PC-9 (cell line): ENCODE data around the gene PCK2. TPM values are rescaled to one million over a fixed set of nuclear protein-coding genes. Genes with fewer than 3 reads are reported as not detected.

Source experiments
- BruUV-seq: library from RNA; stranded (reverse); fragments of 400-500 nt; replicated peaks from 2 replicates; lab custom pipeline; 2021; lab: Mats Ljungman, UMichigan
- CTCF ChIA-PET: fragments of 300-600 bp; sonication (Branson Sonifier 250); formaldehyde crosslinking; loops from one replicate; lab custom pipeline; 2022; ENCODE audit warnings: antibody characterized with exemption; lab: Charles Lee
- POLR2A ChIA-PET: fragments of 300-600 bp; sonication (Branson Sonifier 250); formaldehyde crosslinking; loops from one replicate; lab custom pipeline; 2022; ENCODE audit warnings: antibody characterized with exemption; ENCODE audit not compliant: unreplicated experiment; lab: Charles Lee
- DNase-seq, 2 experiments: peaks; one replicate each; pipeline versions ENCODE4 v3.0.0 to v3.0.0-alpha.2; 2015 to 2022; ENCODE audit warnings: mixed read lengths in 1 of 2
- H2AFZ ChIP-seq: fragments of 200-600 bp; sonication (generic); 2 replicates; pipeline ENCODE4 v1.8.1; 2017; ENCODE audit warnings: antibody characterized with exemption
- H3F3A ChIP-seq: fragments of 200-600 bp; sonication (generic); 2 replicates; pipeline ENCODE4 v1.8.1; 2017; ENCODE audit warnings: antibody characterized with exemption, mild to moderate bottlenecking, low read depth; ENCODE audit not compliant: insufficient read depth
- H3K27ac ChIP-seq: fragments of 200-600 bp; sonication (generic); 2 replicates; pipeline ENCODE4 v1.6.1; 2016; ENCODE audit warnings: mixed run types
- H3K27me3 ChIP-seq: fragments of 200-600 bp; sonication (generic); 2 replicates; pipeline ENCODE4 v1.6.1; 2016; ENCODE audit warnings: low read depth, mixed run types; ENCODE audit not compliant: insufficient read depth
- H3K36me3 ChIP-seq: fragments of 200-600 bp; sonication (generic); 2 replicates; pipeline ENCODE4 v1.6.1; 2016; ENCODE audit warnings: low read depth, mixed run types
- H3K4me1 ChIP-seq: fragments of 200-600 bp; sonication (generic); replicated peaks from 2 replicates; pipeline ENCODE4 v1.6.1; 2016; ENCODE audit warnings: mixed run types; ENCODE audit not compliant: insufficient read depth
- H3K4me2 ChIP-seq: fragments of 200-600 bp; sonication (generic); 2 replicates; pipeline ENCODE4 v1.6.1; 2017; ENCODE audit warnings: mixed run types
- H3K4me3 ChIP-seq: fragments of 200-600 bp; sonication (generic); 2 replicates; pipeline ENCODE4 v1.6.1; 2016; ENCODE audit warnings: mixed run types
- H3K79me2 ChIP-seq: fragments of 200-600 bp; sonication (generic); 2 replicates; pipeline ENCODE4 v1.6.1; 2017; ENCODE audit warnings: low read depth, mixed run types
- H3K9me2 ChIP-seq: fragments of 200-600 bp; sonication (generic); 2 replicates; pipeline ENCODE4 v1.8.1; 2017; ENCODE audit warnings: mild to moderate bottlenecking; ENCODE audit not compliant: insufficient read depth
- H3K9me3 ChIP-seq: fragments of 200-600 bp; sonication (generic); 2 replicates; pipeline ENCODE4 v1.8.1; 2016; ENCODE audit warnings: low read depth; ENCODE audit not compliant: insufficient read depth
- H4K20me1 ChIP-seq: fragments of 200-600 bp; sonication (generic); 2 replicates; pipeline ENCODE4 v1.8.1; 2017; ENCODE audit not compliant: insufficient read depth
- EZH2 ChIP-seq: fragments of 200-600 bp; sonication (generic); IDR thresholded peaks from 2 replicates; pipeline ENCODE4 v1.8.0; 2017; ENCODE audit warnings: antibody characterized with exemption, low read depth
- intact Hi-C: fragments of 100-400 bp; cut with micrococcal nuclease; formaldehyde crosslinking; loops from one replicate; pipeline ENCODE4 v1.10.0; 2022; ENCODE audit not compliant: unreplicated experiment
- total RNA-seq: library from RNA; stranded (reverse); gene quantifications from 2 replicates; pipeline ENCODE4 v1.2.3, GENCODE V29; 2021
- TF ChIP-seq, protein P1 (sequence below): fragments of 200-600 bp; sonication (generic); conservative IDR thresholded peaks from 2 replicates; pipeline ENCODE4 v1.6.1; 2017; ENCODE audit warnings: mixed run types, antibody characterized with exemption, mild to moderate bottlenecking, moderate library complexity

Gene PCK2
- total RNA-seq, 1 experiment from 2014 or later: 77.4 TPM

DNA sequence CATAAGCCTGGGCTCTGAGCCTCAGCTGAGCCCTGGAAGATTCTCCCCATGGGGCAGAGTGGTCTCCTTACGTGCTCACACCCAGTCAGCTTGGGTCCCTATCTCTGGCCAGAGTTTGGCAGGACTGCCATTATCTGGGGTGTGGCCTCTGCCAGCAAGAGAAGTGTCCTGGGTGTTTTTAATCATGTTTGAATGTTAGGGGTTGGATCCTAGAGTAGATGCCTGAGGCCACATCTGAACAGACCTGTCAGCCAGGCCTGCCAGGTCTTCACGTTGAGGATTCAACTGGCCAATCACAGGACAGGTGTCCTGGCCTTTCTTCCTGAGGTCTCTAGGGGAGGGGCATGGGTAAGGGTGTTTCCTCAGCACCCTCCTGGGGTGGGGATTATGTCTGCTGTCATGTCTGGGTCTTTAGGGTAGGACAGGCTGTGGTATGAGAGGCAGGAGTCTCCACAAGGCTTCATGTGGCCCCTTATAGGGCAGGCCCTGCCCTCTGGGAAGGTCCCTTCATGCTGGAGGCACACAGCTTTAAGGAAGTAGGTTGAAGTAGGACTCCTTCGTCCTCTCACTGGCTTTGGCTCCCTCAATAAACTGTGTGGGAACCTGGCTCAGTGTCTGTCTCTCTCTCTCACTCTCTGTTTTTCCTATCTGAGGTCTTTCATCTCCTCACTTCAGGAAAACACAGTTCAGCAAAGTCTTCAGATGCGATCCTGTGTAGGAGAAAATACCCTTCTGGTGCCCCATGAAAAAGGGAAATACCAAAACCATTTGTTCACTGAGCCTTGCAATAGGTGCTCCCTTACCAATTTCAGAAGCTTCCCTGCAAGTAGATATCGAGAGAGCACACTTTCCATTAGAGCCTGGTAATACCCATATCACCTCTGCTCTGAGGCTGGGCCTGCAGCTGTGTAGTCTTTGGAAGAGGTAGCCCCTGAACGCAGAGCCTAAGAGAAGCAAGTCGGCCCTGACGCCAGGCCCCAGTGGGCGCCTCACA is 29.6 kb downstream of the PCK2 start:
- H3F3A ChIP-seq: no peaks in the 10 kb centered on the region
- no peaks in the 10 kb centered on the region for H3K9me3 ChIP-seq
- H2AFZ ChIP-seq: no peak overlapping the region
- intact Hi-C loops: no loop called here
- no peak overlapping the region for H3K27ac ChIP-seq
- no peak for DNase-seq
- H4K20me1 ChIP-seq: no peaks in the 10 kb centered on the region
- CTCF ChIA-PET: no interaction called here
- H3K4me1 ChIP-seq: no peaks in the 10 kb centered on the region
- H3K9me2 ChIP-seq: no peaks in the 10 kb centered on the region
- H3K27me3 ChIP-seq: no peaks in the 10 kb centered on the region
- POLR2A ChIA-PET: no interaction called here
- TF ChIP-seq, protein P1, sequence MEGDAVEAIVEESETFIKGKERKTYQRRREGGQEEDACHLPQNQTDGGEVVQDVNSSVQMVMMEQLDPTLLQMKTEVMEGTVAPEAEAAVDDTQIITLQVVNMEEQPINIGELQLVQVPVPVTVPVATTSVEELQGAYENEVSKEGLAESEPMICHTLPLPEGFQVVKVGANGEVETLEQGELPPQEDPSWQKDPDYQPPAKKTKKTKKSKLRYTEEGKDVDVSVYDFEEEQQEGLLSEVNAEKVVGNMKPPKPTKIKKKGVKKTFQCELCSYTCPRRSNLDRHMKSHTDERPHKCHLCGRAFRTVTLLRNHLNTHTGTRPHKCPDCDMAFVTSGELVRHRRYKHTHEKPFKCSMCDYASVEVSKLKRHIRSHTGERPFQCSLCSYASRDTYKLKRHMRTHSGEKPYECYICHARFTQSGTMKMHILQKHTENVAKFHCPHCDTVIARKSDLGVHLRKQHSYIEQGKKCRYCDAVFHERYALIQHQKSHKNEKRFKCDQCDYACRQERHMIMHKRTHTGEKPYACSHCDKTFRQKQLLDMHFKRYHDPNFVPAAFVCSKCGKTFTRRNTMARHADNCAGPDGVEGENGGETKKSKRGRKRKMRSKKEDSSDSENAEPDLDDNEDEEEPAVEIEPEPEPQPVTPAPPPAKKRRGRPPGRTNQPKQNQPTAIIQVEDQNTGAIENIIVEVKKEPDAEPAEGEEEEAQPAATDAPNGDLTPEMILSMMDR: no peak
- TF ChIP-seq EZH2: no peak
- H3K79me2 ChIP-seq: no peaks in the 10 kb centered on the region
- H3K4me3 ChIP-seq: no peak overlapping the region
- no TSS peak for BruUV-seq
- no peaks in the 10 kb centered on the region for H3K36me3 ChIP-seq
- H3K4me2 ChIP-seq: no peak overlapping the region

DNA sequence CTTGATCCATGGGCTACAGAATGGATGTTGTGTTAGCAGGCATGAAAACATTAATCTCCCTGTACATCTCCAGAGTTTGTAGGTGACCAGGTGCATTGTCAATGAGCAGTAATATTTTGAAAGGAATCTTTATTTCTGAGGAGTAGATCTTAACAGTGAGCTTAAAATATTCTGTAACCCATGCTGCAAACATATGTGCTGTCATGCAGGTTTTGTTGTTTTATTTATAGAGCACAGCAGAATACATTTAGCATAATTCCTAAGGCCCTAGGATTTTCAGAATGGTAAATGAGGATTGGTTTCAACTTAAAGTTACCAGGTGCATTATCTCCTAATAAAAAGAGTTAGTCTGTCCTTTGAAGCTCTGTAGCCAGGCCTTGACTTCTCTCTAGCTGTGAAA is 32.8 kb downstream of the PCK2 start:
- Histone ChIP-seq H3F3A (no peaks in the 10 kb centered on the region), H2AFZ (no peak overlapping the region), H3K9me3 (no peaks in the 10 kb centered on the region), H3K4me3 (no peak overlapping the region), H4K20me1 (no peaks in the 10 kb centered on the region), H3K27me3 (no peaks in the 10 kb centered on the region), H3K36me3 (no peaks in the 10 kb centered on the region), H3K79me2 (no peaks in the 10 kb centered on the region), H3K27ac (no peak overlapping the region), H3K4me2 (no peak overlapping the region), H3K4me1 (no peaks in the 10 kb centered on the region), H3K9me2 (no peaks in the 10 kb centered on the region)
- CTCF ChIA-PET: no interaction called here
- no peak for DNase-seq
- no TSS peak for BruUV-seq
- intact Hi-C loops: no loop called here
- POLR2A ChIA-PET: interaction anchor here (0.6 kb wide), 1 partner anchor 34 kb away, joined by 5 read pairs; the partner anchor contains the start of gene IRF9
- TF ChIP-seq, protein P1: no peak
- TF ChIP-seq EZH2: no peak

DNA sequence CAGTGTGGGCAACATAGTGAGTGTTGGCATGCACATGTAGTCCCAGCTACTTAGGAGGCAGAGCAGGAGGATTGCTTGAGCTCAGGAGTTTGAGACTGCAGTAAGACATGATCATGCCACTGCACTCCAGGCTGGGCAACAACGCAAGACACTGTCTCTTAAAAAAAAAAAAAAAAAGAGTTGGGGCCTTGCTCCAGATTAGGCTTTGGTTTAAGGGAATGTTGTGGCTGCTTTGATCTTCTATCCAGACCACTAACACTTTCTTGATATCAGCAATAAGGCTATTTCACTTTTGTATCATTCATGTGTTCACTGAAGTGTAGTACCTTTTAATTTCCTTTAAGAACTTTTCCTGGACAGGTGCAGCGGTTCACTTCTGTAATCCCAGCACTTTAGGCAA is 33.6 kb downstream of the PCK2 start:
- H4K20me1 ChIP-seq: no peaks in the 10 kb centered on the region
- H3K4me3 ChIP-seq: no peak overlapping the region
- no peak for TF ChIP-seq EZH2
- TF ChIP-seq, protein P1: no peak
- H3K36me3 ChIP-seq: no peaks in the 10 kb centered on the region
- no peak overlapping the region for H3K4me2 ChIP-seq
- H2AFZ ChIP-seq: no peak overlapping the region
- no peaks in the 10 kb centered on the region for H3K79me2 ChIP-seq
- H3K27ac ChIP-seq: no peak overlapping the region
- H3K27me3 ChIP-seq: no peaks in the 10 kb centered on the region
- CTCF ChIA-PET: no interaction called here
- H3K4me1 ChIP-seq: no peaks in the 10 kb centered on the region
- DNase-seq: no peak
- H3F3A ChIP-seq: no peaks in the 10 kb centered on the region
- intact Hi-C loops: no loop called here
- POLR2A ChIA-PET: no interaction called here
- no peaks in the 10 kb centered on the region for H3K9me2 ChIP-seq
- BruUV-seq: no TSS peak
- H3K9me3 ChIP-seq: no peaks in the 10 kb centered on the region
